Effector memory CD4-positive, alpha-beta T cell (primary cell): Measurements from ENCODE around the gene IL21R.

Experiments
- DNase-seq, 3 donors: peaks; one replicate each; pipeline ENCODE4 v3.0.0-alpha.2; 2020
- H3K27ac ChIP-seq: 2 replicates; pipeline ENCODE4 v1.7.0; 2013; ENCODE audit warnings: mild to moderate bottlenecking, low read length, moderate library complexity; ENCODE audit not compliant: insufficient read depth, poor library complexity, severe bottlenecking
- H3K27me3 ChIP-seq: replicated peaks from 2 replicates; pipeline ENCODE4 v1.7.0; 2013; ENCODE audit warnings: mild to moderate bottlenecking, low read length; ENCODE audit not compliant: insufficient read depth, control insufficient read depth, poor library complexity, severe bottlenecking
- H3K36me3 ChIP-seq: 2 replicates; pipeline ENCODE4 v1.7.0; 2013; ENCODE audit warnings: mild to moderate bottlenecking, low read length, moderate library complexity; ENCODE audit not compliant: control insufficient read depth, insufficient read depth
- H3K4me1 ChIP-seq: 2 replicates; pipeline ENCODE4 v1.7.0; 2013; ENCODE audit warnings: low read length, mild to moderate bottlenecking; ENCODE audit not compliant: control insufficient read depth, insufficient read depth, poor library complexity, severe bottlenecking
- H3K4me3 ChIP-seq: 2 replicates; pipeline ENCODE4 v1.7.0; 2013; ENCODE audit warnings: low read length, low read depth, mild to moderate bottlenecking; ENCODE audit not compliant: insufficient read depth, poor library complexity, severe bottlenecking
- H3K9me3 ChIP-seq: 2 replicates; pipeline ENCODE4 v1.7.0; 2013; ENCODE audit warnings: mild to moderate bottlenecking, low read length, moderate library complexity; ENCODE audit not compliant: control insufficient read depth

The IL21R gene

GRCh38 chr16:27483088-27483437 lies 81.1 kb downstream of the IL21R start:
- Histone ChIP-seq H3K4me1 (no peaks in the 10 kb centered on the region), H3K9me3 (no peaks in the 10 kb centered on the region), H3K4me3 (no peak overlapping the region), H3K27ac (no peak overlapping the region), H3K36me3 (peaks cover 80% of the 10 kb centered on the region), H3K27me3 (no peaks in the 10 kb centered on the region)
- DNase-seq, result no peak

GRCh38 chr16:27483624-27484023 lies 81.7 kb downstream of the IL21R start:
- Histone ChIP-seq H3K4me3 (no peak overlapping the region), H3K9me3 (no peaks in the 10 kb centered on the region), H3K4me1 (no peaks in the 10 kb centered on the region), H3K27ac (no peak overlapping the region), H3K36me3 (peaks cover 80% of the 10 kb centered on the region), H3K27me3 (no peaks in the 10 kb centered on the region)
- no peak for DNase-seq

DNA sequence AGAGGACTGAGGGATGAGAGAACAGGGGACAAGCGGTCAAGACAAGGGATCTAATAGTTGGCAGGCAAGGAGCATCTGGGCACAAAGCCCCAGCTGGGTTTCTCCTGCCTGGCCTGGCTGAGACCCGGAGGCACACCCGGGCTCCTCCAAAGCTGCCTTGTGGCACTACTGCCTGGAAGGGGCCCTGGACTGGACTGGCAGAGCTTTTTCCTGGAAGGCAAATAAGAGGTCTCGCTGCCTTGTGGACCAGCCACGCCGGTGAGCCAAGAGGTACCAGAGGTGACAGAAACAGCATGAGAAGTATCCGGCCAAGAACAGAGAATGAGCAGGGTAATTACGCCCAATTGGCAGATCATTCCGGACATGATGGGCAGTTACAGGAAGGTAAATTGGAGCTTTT lies 83.2 kb downstream of the IL21R start:
- Histone ChIP-seq H3K27me3 (no peaks in the 10 kb centered on the region), H3K4me3 (no peak overlapping the region), H3K4me1 (no peaks in the 10 kb centered on the region), H3K9me3 (no peaks in the 10 kb centered on the region), H3K36me3 (peaks cover 92% of the 10 kb centered on the region), H3K27ac (no peak overlapping the region)
- no peak for DNase-seq

DNA sequence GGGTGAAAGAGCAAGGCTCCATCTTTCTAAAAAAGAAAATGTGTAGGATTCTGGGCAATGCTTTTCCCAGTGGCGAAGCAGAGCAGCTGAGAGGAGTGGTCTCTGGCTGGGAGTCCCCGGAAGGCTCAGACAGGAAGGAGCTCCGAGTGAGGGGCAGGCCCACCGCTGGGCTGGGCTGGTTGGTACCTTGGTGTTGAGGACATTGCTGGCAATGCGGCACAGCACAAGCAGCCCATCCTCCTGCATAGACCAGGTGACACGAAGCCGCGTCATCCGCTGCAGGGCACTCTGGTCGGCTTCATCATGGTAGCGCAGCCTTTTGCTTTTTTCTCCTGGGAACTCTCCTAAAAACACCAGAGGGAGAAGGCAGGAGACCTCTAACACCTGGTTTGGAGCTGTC lies 83.8 kb downstream of the IL21R start:
- no peak for DNase-seq
- Histone ChIP-seq H3K9me3 (no peaks in the 10 kb centered on the region), H3K4me1 (no peaks in the 10 kb centered on the region), H3K27me3 (no peaks in the 10 kb centered on the region), H3K36me3 (peaks cover 92% of the 10 kb centered on the region), H3K27ac (no peak overlapping the region), H3K4me3 (no peak overlapping the region)

GRCh38 chr16:27486344-27486743 lies 84.4 kb downstream of the IL21R start:
- no peaks in the 10 kb centered on the region for H3K9me3 ChIP-seq
- peaks cover 92% of the 10 kb centered on the region for H3K36me3 ChIP-seq
- H3K27me3 ChIP-seq, result no peaks in the 10 kb centered on the region
- DNase-seq, result no peak
- H3K4me3 ChIP-seq, result no peak overlapping the region
- H3K4me1 ChIP-seq, result no peaks in the 10 kb centered on the region
- H3K27ac ChIP-seq, result no peak overlapping the region

DNA sequence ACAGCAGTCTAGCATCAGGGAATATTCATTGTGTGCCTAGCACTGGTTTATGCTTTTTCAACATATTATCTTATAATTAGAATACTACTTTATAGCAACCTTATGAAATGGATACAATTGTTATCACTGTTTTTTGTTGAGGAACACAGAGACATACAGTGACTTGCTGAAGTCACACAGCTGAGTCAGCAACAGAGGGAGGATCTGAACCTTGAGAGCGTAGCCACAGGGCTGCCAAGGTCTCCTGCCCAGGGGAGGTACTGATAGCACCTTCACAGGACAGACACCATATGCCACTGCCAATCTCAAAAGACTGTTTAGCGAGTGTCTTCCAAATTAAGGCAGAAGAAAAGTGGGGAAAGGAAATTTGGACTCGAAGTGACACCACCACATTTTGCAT lies 84.8 kb downstream of the IL21R start:
- H3K4me1 ChIP-seq, result no peaks in the 10 kb centered on the region
- no peaks in the 10 kb centered on the region for H3K9me3 ChIP-seq
- H3K27ac ChIP-seq, result no peak overlapping the region
- H3K27me3 ChIP-seq, result no peaks in the 10 kb centered on the region
- H3K36me3 ChIP-seq, result peaks cover 92% of the 10 kb centered on the region
- no peak for DNase-seq
- no peak overlapping the region for H3K4me3 ChIP-seq

DNA sequence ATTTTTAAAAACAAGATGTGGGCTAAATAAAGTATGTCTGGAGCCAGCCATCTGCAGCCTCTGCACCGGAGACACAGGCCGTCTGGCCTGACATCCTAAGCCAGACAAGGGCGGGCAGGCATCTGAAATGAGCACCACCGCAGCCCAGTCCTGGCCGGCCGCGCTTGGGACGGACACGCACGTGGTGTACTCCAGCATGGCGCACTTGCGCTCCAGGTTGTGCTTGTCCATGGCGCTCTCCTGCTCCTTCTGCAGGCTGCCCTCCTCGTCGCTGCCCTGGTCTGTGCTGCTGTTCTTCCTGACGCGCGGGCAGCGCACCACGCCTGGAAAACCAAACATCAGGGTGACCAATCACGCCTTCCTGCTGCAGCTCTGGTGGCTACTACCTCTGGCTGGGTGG lies 87.4 kb downstream of the IL21R start:
- Histone ChIP-seq H3K27me3 (no peaks in the 10 kb centered on the region), H3K36me3 (peaks cover 85% of the 10 kb centered on the region), H3K9me3 (no peaks in the 10 kb centered on the region), H3K4me3 (no peak overlapping the region), H3K4me1 (no peaks in the 10 kb centered on the region), H3K27ac (no peak overlapping the region)
- no peak for DNase-seq

DNA sequence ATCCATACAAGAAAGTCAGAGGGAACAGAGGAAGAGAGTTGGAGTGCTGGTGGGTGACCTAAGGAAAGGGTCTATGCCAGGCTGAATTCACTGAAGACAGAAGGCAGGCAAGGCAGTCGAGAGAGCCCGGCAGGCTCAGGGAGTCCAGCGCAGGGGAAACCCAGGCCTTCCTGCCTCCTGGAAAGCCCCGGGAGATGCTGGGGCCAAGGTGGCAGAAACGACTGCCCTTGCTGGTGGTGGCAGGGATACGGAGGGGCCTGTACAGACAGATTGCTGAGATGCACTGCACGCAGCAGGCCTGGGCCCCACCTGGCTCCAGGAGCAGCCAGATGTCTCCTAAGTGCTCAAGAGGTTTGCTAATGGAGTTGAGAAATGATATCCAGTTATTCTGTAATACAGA lies 87.9 kb downstream of the IL21R start:
- H3K27ac ChIP-seq, result no peak overlapping the region
- H3K4me3 ChIP-seq, result no peak overlapping the region
- H3K4me1 ChIP-seq, result no peaks in the 10 kb centered on the region
- peaks cover 85% of the 10 kb centered on the region for H3K36me3 ChIP-seq
- no peaks in the 10 kb centered on the region for H3K9me3 ChIP-seq
- H3K27me3 ChIP-seq, result no peaks in the 10 kb centered on the region
- DNase-seq, result no peak

DNA sequence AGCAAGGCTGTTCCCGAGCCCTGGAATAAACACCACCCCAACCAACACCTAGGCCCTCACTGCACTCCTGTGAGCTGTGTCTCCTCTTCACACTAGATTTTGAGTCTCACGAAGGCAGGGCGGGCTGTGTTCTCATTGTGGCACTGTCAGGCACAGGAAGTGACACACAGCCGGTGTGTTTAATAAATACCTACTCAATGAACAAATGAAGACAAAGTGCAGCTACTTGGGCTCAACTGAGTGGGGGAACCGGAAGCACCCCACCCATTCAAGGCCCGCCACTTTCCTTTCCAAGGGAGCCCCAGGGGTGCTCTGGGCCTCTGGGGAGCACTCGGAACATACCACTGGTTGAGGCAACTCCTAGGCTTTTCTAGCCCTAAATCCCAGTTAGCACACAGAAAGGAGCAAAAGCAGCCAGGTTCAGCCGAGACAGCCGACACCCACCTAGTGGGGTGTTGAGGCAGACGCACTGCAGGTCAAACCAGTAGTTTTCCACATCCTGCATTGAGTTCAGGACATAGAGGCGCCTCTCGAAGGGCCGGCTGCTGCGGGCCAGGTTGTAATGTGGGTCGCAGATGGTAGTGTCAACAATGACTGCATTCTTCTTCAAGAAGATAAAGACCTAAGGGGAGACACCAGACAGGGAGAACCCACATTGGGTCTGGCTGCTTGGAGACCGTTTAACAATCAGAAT lies 90.1 kb downstream of the IL21R start:
- no peak overlapping the region for H3K4me3 ChIP-seq
- H3K27ac ChIP-seq, result no peak overlapping the region
- no peaks in the 10 kb centered on the region for H3K27me3 ChIP-seq
- no peaks in the 10 kb centered on the region for H3K4me1 ChIP-seq
- DNase-seq, result no peak
- H3K36me3 ChIP-seq, result peaks cover 89% of the 10 kb centered on the region
- no peaks in the 10 kb centered on the region for H3K9me3 ChIP-seq

DNA sequence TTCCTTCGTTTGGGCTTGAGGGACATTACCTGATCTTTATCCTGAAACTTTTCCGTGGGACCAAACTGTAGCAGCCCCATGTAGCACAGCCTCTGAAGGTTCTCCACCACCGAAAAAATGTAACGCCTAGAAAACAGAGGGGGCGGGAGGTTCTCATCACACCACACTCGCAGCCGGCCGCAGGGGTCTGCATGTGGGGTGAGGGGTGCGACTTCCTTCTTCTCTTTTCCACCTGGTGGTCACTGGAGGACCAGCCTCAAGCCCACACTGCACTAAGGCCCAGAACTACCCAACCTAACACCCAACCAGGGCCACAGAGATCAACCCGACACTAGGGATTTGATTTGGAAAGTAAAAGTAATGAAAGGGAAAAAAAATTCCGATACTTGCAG lies 90.6 kb downstream of the IL21R start:
- no peaks in the 10 kb centered on the region for H3K9me3 ChIP-seq
- H3K36me3 ChIP-seq, result peaks cover 90% of the 10 kb centered on the region
- no peak for DNase-seq
- H3K27me3 ChIP-seq, result no peaks in the 10 kb centered on the region
- H3K4me1 ChIP-seq, result no peaks in the 10 kb centered on the region
- no peak overlapping the region for H3K27ac ChIP-seq
- no peak overlapping the region for H3K4me3 ChIP-seq
